Measurements from ENCODE around the gene ACTA1.

ACTA1 gene

GRCh38 chr1:229456016-229456415, 22.1 kb upstream of the ACTA1 start:
- no peak for TF ChIP-seq CTCF (IDR thresholded peaks at IDR 0.05; ENCODE audit: low read depth, low read length)
- DNase-seq (ENCODE audit: extremely low read depth, low read depth) = no peak

DNA sequence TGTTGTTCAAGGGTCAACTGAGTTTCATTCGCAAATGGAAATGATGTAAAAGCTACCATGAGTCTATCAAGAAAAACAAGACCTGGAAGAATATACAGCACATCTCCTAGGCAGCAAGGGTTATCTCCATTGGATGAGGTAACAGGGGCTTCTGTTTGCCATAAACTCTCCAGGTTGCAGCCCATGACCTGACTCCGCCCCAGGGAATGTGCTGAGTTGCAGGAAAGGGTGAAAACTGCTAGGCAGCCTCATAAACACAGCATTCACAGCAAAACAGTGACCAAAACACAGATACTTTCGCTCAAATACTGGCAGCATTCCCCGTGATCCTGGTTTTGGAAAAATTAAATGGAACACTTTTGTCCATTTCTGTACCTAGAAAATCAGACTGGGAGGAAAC, 20.2 kb upstream of the ACTA1 start:
- no peak for TF ChIP-seq CTCF (IDR thresholded peaks at IDR 0.05; ENCODE audit: low read depth, low read length)
- DNase-seq (ENCODE audit: extremely low read depth, low read depth) = no peak

- peak; percentile 60 for TF ChIP-seq CTCF (IDR thresholded peaks at IDR 0.05; ENCODE audit: low read depth, low read length)
- no peak for DNase-seq (ENCODE audit: extremely low read depth, low read depth)
Measured at GRCh38 chr1:229452956-229453801, 19.3 kb upstream of the ACTA1 start.

- no peak for DNase-seq (ENCODE audit: extremely low read depth, low read depth)
- no peak for TF ChIP-seq CTCF (IDR thresholded peaks at IDR 0.05; ENCODE audit: low read depth, low read length)
Measured at GRCh38 chr1:229448845-229449244, 15.0 kb upstream of the ACTA1 start.

DNA sequence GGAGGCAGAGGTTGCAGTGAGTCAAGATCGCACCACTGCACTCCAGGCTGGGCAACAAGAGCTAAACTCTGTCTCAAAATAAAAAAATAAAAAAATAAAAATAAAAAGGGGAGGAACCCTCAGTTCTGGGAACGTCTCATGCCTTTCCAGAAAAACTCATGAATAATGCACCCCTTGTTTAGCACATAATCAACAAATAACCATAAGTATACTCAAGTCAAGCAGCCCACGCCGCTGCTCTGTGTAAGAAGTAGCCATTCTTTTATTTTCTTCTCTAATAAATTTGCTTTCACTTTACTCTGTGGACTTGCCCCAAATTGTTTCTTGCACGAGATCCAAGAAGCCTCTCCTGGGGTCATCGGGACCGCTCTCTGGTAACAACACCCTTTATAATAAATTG, 14.5 kb upstream of the ACTA1 start:
- no peak for DNase-seq (ENCODE audit: extremely low read depth, low read depth)

DNA sequence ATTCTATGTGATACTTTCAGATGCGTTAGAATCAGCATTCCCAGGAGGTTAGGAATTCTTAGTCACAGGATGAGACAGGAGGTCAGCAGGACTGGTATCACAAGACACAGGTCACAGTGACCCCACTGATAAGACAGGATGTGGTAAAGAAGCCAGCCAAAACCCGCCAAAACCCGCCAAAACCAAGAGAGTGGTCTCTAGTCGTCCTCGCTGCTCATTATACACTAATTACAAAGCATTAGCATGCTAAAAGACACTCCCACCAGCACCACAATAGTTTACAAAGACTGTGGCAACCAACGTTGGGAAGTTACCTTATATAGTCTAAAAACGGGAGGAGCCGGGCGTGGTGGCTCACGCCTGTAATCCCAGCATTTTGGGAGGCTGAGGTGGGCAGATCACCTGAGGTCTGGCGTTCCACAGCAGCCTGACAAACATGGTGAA, 13.9 kb upstream of the ACTA1 start:
- DNase-seq (ENCODE audit: extremely low read depth, low read depth) = no peak
- TF ChIP-seq CTCF (IDR thresholded peaks at IDR 0.05; ENCODE audit: low read depth, low read length) = no peak

More for the DNA sequence above, 14.5 kb upstream of the ACTA1 start:
- no peak for TF ChIP-seq CTCF (IDR thresholded peaks at IDR 0.05; ENCODE audit: low read depth, low read length)

- no peak for DNase-seq (ENCODE audit: extremely low read depth, low read depth)
- TF ChIP-seq CTCF (IDR thresholded peaks at IDR 0.05; ENCODE audit: low read depth, low read length) = no peak
Measured at GRCh38 chr1:229445828-229446227, 11.9 kb upstream of the ACTA1 start.
